HepG2 (cell line): ENCODE data around the gene ZIC4. TPM values are rescaled to one million over a fixed set of nuclear protein-coding genes. Genes with fewer than 3 reads are reported as not detected.

Experiments used
- ATAC-seq: fragments of 200-7000 bp; cut with Tn5 transposase; 3 replicates; pipeline ENCODE4 v1.9.1; 2020; ENCODE audit warnings: mild to moderate bottlenecking, moderate library complexity
- Bru-seq: library from RNA; stranded (reverse); fragments of 400-500 nt; gene quantifications from one replicate; lab custom pipeline; 2021; lab: Mats Ljungman, UMichigan
- BruChase-seq, 2 experiments: library from RNA; stranded (reverse); fragments of 400-500 nt; gene quantifications; one replicate each; lab custom pipeline; 2021; lab: Mats Ljungman, UMichigan
- BruUV-seq: library from RNA; stranded (reverse); fragments of 400-500 nt; replicated peaks from 2 replicates; lab custom pipeline; 2021; lab: Mats Ljungman, UMichigan
- CTCF ChIA-PET: fragments of 300-600 bp; formaldehyde crosslinking; extraction: SDS; loops from one replicate; lab custom pipeline; 2021; ENCODE audit warnings: low total read pairs, inconsistent platforms, low intra/inter-chr PET ratio; lab: Yijun Ruan, JAX
- POLR2A ChIA-PET: fragments of 350-600 bp; sonication (Branson Sonifier 250); formaldehyde crosslinking; loops from one replicate; lab custom pipeline; 2020; ENCODE audit warnings: antibody characterized with exemption, inconsistent platforms; lab: Yijun Ruan, JAX
- DNase-seq: peaks from one replicate; pipeline ENCODE4 v3.0.0-alpha.2; 2015; ENCODE audit warnings: low spot score
- FAIRE-seq: peaks from 3 replicates; lab custom pipeline; 2011; peaks lifted over from hg19 to GRCh38; lab: Jason Lieb, UNC
- H2AFZ ChIP-seq: one replicate; pipeline ENCODE4 v1.6.1; 2011; ENCODE audit warnings: low read length, inconsistent platforms
- H3K27ac ChIP-seq: fragments of 300-600 bp; 3 replicates; pipeline ENCODE4 v1.8.0; 2011; ENCODE audit warnings: mixed run types, mild to moderate bottlenecking, mixed read lengths, low read length, inconsistent platforms; ENCODE audit not compliant: insufficient read depth; ENCODE audit errors: extremely low read length
- H3K27me3 ChIP-seq, 2 experiments: fragments of 200-600 bp in 1 of 2; 2 replicates in 1 of 2; 3 replicates in 1 of 2; pipeline versions ENCODE4 v1.6.0 to v1.8.0; 2011; ENCODE audit warnings: low read length in 2 of 2, mild to moderate bottlenecking in 2 of 2, moderate library complexity in 2 of 2, inconsistent platforms in 1 of 2; ENCODE audit not compliant: insufficient read depth in 2 of 2, control insufficient read depth in 1 of 2
- H3K36me3 ChIP-seq, 2 experiments: fragments of 200-600 bp in 1 of 2; replicated peaks in 1 of 2; 2 replicates in 1 of 2; 3 replicates in 1 of 2; pipeline versions ENCODE4 v1.5.1 to v1.8.0; 2011; ENCODE audit warnings: low read length in 2 of 2, inconsistent platforms in 1 of 2; ENCODE audit not compliant: insufficient read depth in 2 of 2, control insufficient read depth in 1 of 2
- H3K4me1 ChIP-seq: 2 replicates; pipeline ENCODE4 v1.5.1; 2012; ENCODE audit warnings: low read length, inconsistent platforms; ENCODE audit not compliant: insufficient read depth
- H3K4me2 ChIP-seq: 2 replicates; pipeline ENCODE4 v1.6.0; 2011; ENCODE audit warnings: low read depth, low read length, inconsistent platforms
- H3K4me3 ChIP-seq, 3 experiments: fragments of 200-600 bp in 1 of 3; sonication (generic), shearing (Covaris generic) in 1 of 3; replicated peaks in 1 of 3; 2 replicates each; pipeline ENCODE4 v1.5.1; 2011 to 2016; ENCODE audit warnings: low read length in 3 of 3, inconsistent platforms in 2 of 3, low read depth in 2 of 3, mild to moderate bottlenecking in 2 of 3, control low read depth in 1 of 3, mixed read lengths in 1 of 3; ENCODE audit not compliant: insufficient read depth in 1 of 3
- H3K79me2 ChIP-seq: one replicate; pipeline ENCODE4 v1.6.1; 2011; ENCODE audit warnings: low read length, inconsistent platforms; ENCODE audit not compliant: insufficient read depth
- H3K9ac ChIP-seq: 2 replicates; pipeline ENCODE4 v1.6.0; 2011; ENCODE audit warnings: mild to moderate bottlenecking, low read depth, low read length, inconsistent platforms; ENCODE audit not compliant: insufficient read depth
- H3K9me3 ChIP-seq: 2 replicates; pipeline ENCODE4 v1.5.1; 2012; ENCODE audit warnings: mild to moderate bottlenecking, low read length
- H4K20me1 ChIP-seq: 2 replicates; pipeline ENCODE4 v1.6.0; 2011; ENCODE audit warnings: inconsistent platforms, mild to moderate bottlenecking, low read length, moderate library complexity; ENCODE audit not compliant: insufficient read depth
- BCL6 ChIP-seq: IDR thresholded peaks from 2 replicates; pipeline ENCODE4 v1.6.1; 2016; ENCODE audit warnings: missing genetic modification reagents, missing compliant biosample characterization
- MATR3 ChIP-seq: sonication (generic); formaldehyde crosslinking; IDR thresholded peaks from 2 replicates; pipeline ENCODE4 v1.4.0; 2020; ENCODE audit warnings: missing genetic modification reagents
- SKIL ChIP-seq: sonication (generic); formaldehyde crosslinking; IDR thresholded peaks from 2 replicates; pipeline ENCODE4 v1.8.0; 2022; ENCODE audit warnings: missing genetic modification reagents, mild to moderate bottlenecking, moderate library complexity, borderline replicate concordance
- SNAPC2 ChIP-seq: sonication (generic); formaldehyde crosslinking; IDR thresholded peaks from 2 replicates; pipeline ENCODE4 v1.8.1; 2022; ENCODE audit warnings: mild to moderate bottlenecking, missing genetic modification reagents
- WGBS: methylation state at CpG from one replicate; pipeline ENCODE4 v1.1.6; 2017; ENCODE audit warnings: low lambda C conversion rate; 5-methylcytosine and 5-hydroxymethylcytosine counted together
- in situ Hi-C: cut with HindIII; loops from 2 replicates; pipeline ENCODE4 v1.10.0; 2017; ENCODE audit warnings: low pct_unique_long_range_greater_than_20kb; ENCODE audit not compliant: extremely low pct_ligation_motif_present
- intact Hi-C: fragments of 100-400 bp; cut with micrococcal nuclease; formaldehyde crosslinking; loops from one replicate; pipeline ENCODE4 v1.10.0; 2022; ENCODE audit not compliant: unreplicated experiment
- long read RNA-seq, 2 experiments: library from RNA in 1 of 2; library from polyadenylated mRNA in 1 of 2; stranded (forward) in 1 of 2; unstranded in 1 of 2; transcript quantifications; one replicate each; pipeline ENCODE4 v2.0.0, GENCODE V29; 2019 to 2022
- polyA minus RNA-seq, 3 experiments: library from RNA; depleted of rRNA, polyadenylated mRNA; stranded (reverse); fragments of >200 nt; gene quantifications; 2 replicates each; pipeline ENCODE4 v1.2.3, GENCODE V29; 2011; ENCODE audit warnings: low replicate concordance in 1 of 3
- polyA plus RNA-seq, 8 experiments: library from polyadenylated mRNA; depleted of rRNA in 3 of 8; stranded (reverse) in 7 of 8; unstranded in 1 of 8; fragments of >200 nt; fragmentation: Illumina TruSeq in 4 of 8; extraction: Trizol in 4 of 8; gene quantifications; 2 replicates each; pipeline versions ENCODE4 v1.2.1 to v1.2.3, GENCODE V29; 2011 to 2016; ENCODE audit warnings: low read depth in 4 of 8, missing spikeins in 1 of 8, mixed read lengths in 1 of 8; ENCODE audit not compliant: insufficient read depth in 1 of 8
- total RNA-seq, 5 experiments: library from RNA; depleted of rRNA; stranded (reverse); fragments of >200 nt; fragmentation: Illumina TruSeq; extraction: Trizol; gene quantifications; 2 replicates each; pipeline ENCODE4 v1.2.3, GENCODE V29; 2016; ENCODE audit warnings: low read depth in 1 of 5

Gene ZIC4
- total RNA-seq (2016; rRNA removed; fragmentation: Illumina TruSeq; extraction: Trizol) (not detected in 2 replicates), polyA plus RNA-seq (2011; rRNA removed) (not detected in 2 replicates), polyA minus RNA-seq (2011; rRNA and poly(A)+ RNA removed; ENCODE audit: low replicate concordance) (not detected in 2 replicates), Bru-seq, nascent RNA (not detected), BruChase-seq, experiment 1, labeled RNA remaining after a 6-hour chase (not detected), BruChase-seq, experiment 2, labeled RNA remaining after a 2-hour chase (not detected)
- not detected in 2 replicates for total RNA-seq (2016; cell fraction: cytosol; rRNA removed; fragmentation: Illumina TruSeq; extraction: Trizol; ENCODE audit: low read depth)
- total RNA-seq (2016; cell fraction: insoluble cytoplasmic fraction; rRNA removed; fragmentation: Illumina TruSeq; extraction: Trizol) = not detected in 2 replicates
- total RNA-seq (2016; cell fraction: membrane; rRNA removed; fragmentation: Illumina TruSeq; extraction: Trizol) = not detected in 2 replicates
- not detected in 2 replicates for total RNA-seq (2016; cell fraction: nucleus; rRNA removed; fragmentation: Illumina TruSeq; extraction: Trizol)
- polyA plus RNA-seq (2011; cell fraction: cytosol; rRNA removed) = not detected in 2 replicates
- polyA plus RNA-seq (2011; cell fraction: nucleus; rRNA removed) = not detected in 2 replicates
- polyA plus RNA-seq (2012) = not detected in 2 replicates
- not detected in 2 replicates for polyA plus RNA-seq (2016; cell fraction: cytosol; fragmentation: Illumina TruSeq; extraction: Trizol; ENCODE audit: low read depth)
- not detected in 2 replicates for polyA plus RNA-seq (2016; cell fraction: insoluble cytoplasmic fraction; fragmentation: Illumina TruSeq; extraction: Trizol; ENCODE audit: low read depth)
- polyA plus RNA-seq (2016; cell fraction: membrane; fragmentation: Illumina TruSeq; extraction: Trizol; ENCODE audit: low read depth) = not detected in 2 replicates
- not detected in 2 replicates for polyA plus RNA-seq (2016; cell fraction: nucleus; fragmentation: Illumina TruSeq; extraction: Trizol; ENCODE audit: insufficient read depth, low read depth)
- polyA minus RNA-seq (2011; cell fraction: cytosol; rRNA and poly(A)+ RNA removed) = not detected in 2 replicates
- not detected in 2 replicates for polyA minus RNA-seq (2011; cell fraction: nucleus; rRNA and poly(A)+ RNA removed)
- long read RNA-seq, experiment 1 = 0 reads
- long read RNA-seq, experiment 2 = 0 reads

GRCh38 chr3:147406028-147406931 lies at the start of gene ZIC4:
TSS of gene ZIC4 (minus strand) at chr3:147406543. CDS start at chr3:147402797, 3,746 bp downstream.
- intact Hi-C loops = no loop called here
- H3K4me3 ChIP-seq = no peak within 1 kb of the TSS
- ATAC-seq (no peak), FAIRE-seq (no peak), DNase-seq (no peak)
- H2AFZ ChIP-seq = no peak within 1 kb of the TSS
- in situ Hi-C loops = no loop called here
- H3K27ac ChIP-seq = no peak within 1 kb of the TSS
- no peaks in the 10 kb centered on the region for H3K79me2 ChIP-seq
- CTCF ChIA-PET = no interaction called here
- WGBS = 36% methylated on average over 22 of the region's 25 CpGs
- H3K9ac ChIP-seq = no peak within 1 kb of the TSS
- H3K36me3 ChIP-seq = no peaks in the 10 kb centered on the region
- POLR2A ChIA-PET = no interaction called here
- BruUV-seq = no TSS peak
- H3K4me1 ChIP-seq = no peaks in the 10 kb centered on the region
- H3K27me3 ChIP-seq = peaks cover 2 to 49% of the 10 kb centered on the region in 2 experiments
- no peaks in the 10 kb centered on the region for H4K20me1 ChIP-seq
- no peaks in the 10 kb centered on the region for H3K9me3 ChIP-seq
- TF ChIP-seq BCL6 (CRISPR knock-in tag) = no peak
- no peak for TF ChIP-seq SNAPC2 (CRISPR knock-in tag)
- no peak for TF ChIP-seq SKIL (CRISPR knock-in tag)
- TF ChIP-seq MATR3 = no peak
- TF ChIP-seq, all 625 proteins: peak for 0
- H3K4me2 ChIP-seq = no peak within 1 kb of the TSS; the same call in 1 of the 2 replicates
